ENCODE results near the gene TMPRSS7. TPM values are rescaled to one million over a fixed set of nuclear protein-coding genes. Genes with fewer than 3 reads are reported as not detected.
A peak's percentile ranks its signal among the peaks of the same experiment; 100 is the strongest.

TMPRSS7 gene
- total and polyA plus RNA-seq, 7 donors: not detected

DNA sequence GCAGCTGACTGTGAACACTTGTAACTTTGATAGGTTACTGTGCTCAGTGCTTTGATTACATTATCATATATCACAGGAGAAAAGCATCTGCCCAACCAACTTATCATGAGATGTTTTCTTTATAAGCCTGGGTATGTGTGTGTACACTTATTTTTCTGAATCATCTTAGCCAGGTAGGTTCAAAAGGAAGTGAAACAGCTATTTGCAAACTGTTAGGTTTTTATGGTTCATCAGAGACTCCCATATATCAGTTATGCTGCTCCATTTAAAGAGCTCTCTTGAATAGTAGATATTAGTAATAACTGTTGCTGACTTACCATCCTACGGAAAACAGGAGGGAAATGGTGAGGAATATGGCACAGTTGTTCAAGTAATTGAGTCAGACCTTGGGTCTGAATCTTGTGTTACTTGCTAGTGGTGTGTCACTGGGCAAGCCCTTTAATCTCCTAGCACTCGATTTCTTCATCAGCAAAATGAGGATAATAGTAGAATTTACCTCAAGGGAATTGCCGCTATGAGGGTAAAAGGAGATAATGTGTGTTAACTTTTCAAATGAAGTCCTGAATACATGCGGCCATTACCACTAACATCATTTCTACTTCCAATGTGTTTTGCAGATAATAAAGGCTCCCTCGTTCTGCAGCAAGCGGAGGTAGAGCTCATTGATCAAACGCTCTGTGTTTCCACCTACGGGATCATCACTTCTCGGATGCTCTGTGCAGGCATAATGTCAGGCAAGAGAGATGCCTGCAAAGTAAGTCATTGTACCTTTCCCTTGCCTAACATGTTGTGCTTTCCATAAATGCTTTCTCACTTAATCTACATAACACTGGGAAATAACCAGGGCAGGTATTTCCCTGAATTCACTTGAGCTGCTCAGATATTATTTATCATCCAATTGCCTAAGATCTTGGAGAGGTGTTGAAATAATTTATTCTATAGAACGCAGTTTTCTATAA, 43.9 kb downstream of the TMPRSS7 start:
- H3K36me3 ChIP-seq (ENCODE audit: insufficient read depth in 1 of 2, low read depth in 1 of 2): no peaks in the 10 kb centered on the region
- 78 to 85% (median 82%) methylated on average over 10 of the region's 10 CpGs for WGBS, 3 donors
- no peaks in the 10 kb centered on the region for H3K4me1 ChIP-seq
- intact Hi-C loops (cut with DNase I): no loop called here
- peaks cover 0 to 4% (median 0%) of the 10 kb centered on the region in 3 donors for H3K27me3 ChIP-seq (ENCODE audit: insufficient read depth in 3 of 3, low read length in 2 of 3)
- H3K27ac ChIP-seq: no peak overlapping the region
- H3K4me3 ChIP-seq: no peak overlapping the region
- TF ChIP-seq, protein P1, sequence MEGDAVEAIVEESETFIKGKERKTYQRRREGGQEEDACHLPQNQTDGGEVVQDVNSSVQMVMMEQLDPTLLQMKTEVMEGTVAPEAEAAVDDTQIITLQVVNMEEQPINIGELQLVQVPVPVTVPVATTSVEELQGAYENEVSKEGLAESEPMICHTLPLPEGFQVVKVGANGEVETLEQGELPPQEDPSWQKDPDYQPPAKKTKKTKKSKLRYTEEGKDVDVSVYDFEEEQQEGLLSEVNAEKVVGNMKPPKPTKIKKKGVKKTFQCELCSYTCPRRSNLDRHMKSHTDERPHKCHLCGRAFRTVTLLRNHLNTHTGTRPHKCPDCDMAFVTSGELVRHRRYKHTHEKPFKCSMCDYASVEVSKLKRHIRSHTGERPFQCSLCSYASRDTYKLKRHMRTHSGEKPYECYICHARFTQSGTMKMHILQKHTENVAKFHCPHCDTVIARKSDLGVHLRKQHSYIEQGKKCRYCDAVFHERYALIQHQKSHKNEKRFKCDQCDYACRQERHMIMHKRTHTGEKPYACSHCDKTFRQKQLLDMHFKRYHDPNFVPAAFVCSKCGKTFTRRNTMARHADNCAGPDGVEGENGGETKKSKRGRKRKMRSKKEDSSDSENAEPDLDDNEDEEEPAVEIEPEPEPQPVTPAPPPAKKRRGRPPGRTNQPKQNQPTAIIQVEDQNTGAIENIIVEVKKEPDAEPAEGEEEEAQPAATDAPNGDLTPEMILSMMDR (IDR thresholded peaks at IDR 0.05): no peak
- ATAC-seq: no peak
- no peaks in the 10 kb centered on the region for H3K9me3 ChIP-seq
- DNase-seq: no peak

GRCh38 chr3:112083239-112083638, 48.7 kb downstream of the TMPRSS7 start:
- DNase-seq (no peak), ATAC-seq (no peak)
- WGBS, 3 donors: 78 to 88% (median 83%) methylated on average over 4 of the region's 4 CpGs
- intact Hi-C loops (cut with DNase I): no loop called here
- Histone ChIP-seq H3K4me3 (no peak overlapping the region), H3K27me3 (ENCODE audit: insufficient read depth in 3 of 3, low read length in 2 of 3) (no peaks in the 10 kb centered on the region), H3K36me3 (ENCODE audit: insufficient read depth in 1 of 2, low read depth in 1 of 2) (no peaks in the 10 kb centered on the region), H3K4me1 (no peaks in the 10 kb centered on the region), H3K9me3 (no peaks in the 10 kb centered on the region), H3K27ac (no peak overlapping the region)
- TF ChIP-seq, protein P1 (IDR thresholded peaks at IDR 0.05): no peak

- Histone ChIP-seq H3K4me1 (no peaks in the 10 kb centered on the region), H3K27me3 (ENCODE audit: insufficient read depth in 3 of 3, low read length in 2 of 3) (no peaks in the 10 kb centered on the region), H3K27ac (no peak overlapping the region), H3K9me3 (no peaks in the 10 kb centered on the region), H3K36me3 (ENCODE audit: insufficient read depth in 1 of 2, low read depth in 1 of 2) (no peaks in the 10 kb centered on the region), H3K4me3 (no peak overlapping the region)
- ATAC-seq (no peak), DNase-seq (no peak)
- TF ChIP-seq, protein P1 (IDR thresholded peaks at IDR 0.05): no peak
- 92 to 95% (median 93%) methylated on average over 7 of the region's 7 CpGs for WGBS, 3 donors
- intact Hi-C loops (cut with DNase I): no loop called here
Observed at GRCh38 chr3:112084980-112085705, 50.6 kb downstream of the TMPRSS7 start.

DNA sequence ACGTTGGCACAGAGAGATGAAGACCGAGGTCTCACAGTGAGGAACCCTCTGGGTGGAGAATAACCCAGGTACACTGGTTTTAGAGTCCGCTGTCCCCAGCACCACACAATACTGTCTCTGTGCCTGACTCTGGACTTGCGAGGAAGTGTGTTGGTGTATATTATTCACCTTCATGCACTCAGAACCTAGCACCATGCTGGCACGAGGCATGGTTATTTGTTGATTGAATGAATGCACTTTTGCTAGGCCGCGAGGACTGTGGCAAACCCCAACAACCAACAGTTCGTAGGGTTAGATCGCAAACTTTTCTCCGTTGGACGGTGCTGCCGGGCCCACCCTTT, 51.2 kb downstream of the TMPRSS7 start:
- Histone ChIP-seq H3K27me3 (ENCODE audit: insufficient read depth in 3 of 3, low read length in 2 of 3) (no peaks in the 10 kb centered on the region), H3K27ac (no peak overlapping the region), H3K9me3 (no peaks in the 10 kb centered on the region), H3K36me3 (ENCODE audit: insufficient read depth in 1 of 2, low read depth in 1 of 2) (no peaks in the 10 kb centered on the region), H3K4me1 (no peaks in the 10 kb centered on the region), H3K4me3 (peak overlapping the region; percentile 65)
- DNase-seq: no peak
- intact Hi-C loops (cut with DNase I): no loop called here
- ATAC-seq: no peak
- TF ChIP-seq, protein P1 (IDR thresholded peaks at IDR 0.05): no peak
- WGBS, 3 donors: 29 to 34% (median 30%) methylated on average over 12 of the region's 12 CpGs

Measured in psoas muscle (tissue), 8 donors.